NCI-H1436 treated with DMSO at 0.1 percent for 48 hours (cell line): ENCODE measurements around the gene DTNBP1.
"Not testable (repeated sequence)": the region's sequence is repeated elsewhere in the genome, so short reads cannot be mapped to it uniquely, and the experiment has no call there.

Experiments
- DNase-seq: peaks from one replicate; lab custom pipeline; 2025; lab: John Stamatoyannopoulos, UW

Gene DTNBP1

GRCh38 chr6:15556711-15557110 is 106.1 kb downstream of the DTNBP1 start:
- DNase-seq, result no peak

DNA sequence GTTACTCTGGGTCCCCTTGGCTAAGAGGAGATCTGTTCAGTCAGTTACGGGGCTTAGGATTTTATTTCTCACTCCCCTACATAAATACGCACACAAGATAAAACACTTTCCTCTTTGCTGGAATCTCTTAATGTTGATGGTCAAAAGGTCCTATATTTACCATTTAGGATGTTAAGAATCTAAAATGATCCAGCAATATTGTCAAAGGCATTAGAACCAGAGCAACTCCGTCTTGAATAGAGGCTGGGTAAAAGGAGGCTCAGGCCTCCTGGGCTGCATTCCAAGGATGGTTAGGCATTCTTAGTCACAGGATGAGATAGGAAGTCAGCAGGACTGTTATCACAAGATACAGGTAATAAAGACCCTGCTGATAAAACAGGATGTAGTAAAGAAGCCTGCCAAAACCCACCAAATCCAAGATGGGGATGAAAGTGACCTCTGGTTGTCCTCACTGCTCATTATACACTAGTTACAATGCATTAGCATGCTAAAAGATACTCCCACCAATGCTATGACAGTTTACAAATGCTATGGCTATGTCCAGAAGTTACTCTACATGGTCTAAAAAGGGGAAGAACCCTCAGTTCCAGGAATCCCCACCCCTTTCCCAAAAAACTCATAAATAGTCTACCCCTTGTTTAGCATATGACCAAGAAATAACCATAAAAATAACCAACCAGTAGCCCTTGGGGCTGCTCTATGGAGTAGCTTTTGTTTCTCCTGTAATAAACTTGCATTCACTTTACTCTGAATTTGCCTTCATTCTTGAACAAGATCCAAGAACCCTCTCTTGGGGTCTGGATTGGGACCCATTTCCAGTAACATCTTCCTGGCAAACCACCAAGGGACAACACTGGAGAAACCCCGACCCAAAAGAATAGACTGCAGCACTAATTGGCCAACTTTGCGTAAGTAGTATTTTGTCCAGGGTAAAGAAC is 107.5 kb downstream of the DTNBP1 start:
- no peak for DNase-seq

- DNase-seq, result no peak
These were observed 108.1 kb downstream of the DTNBP1 start for GRCh38 chr6:15554728-15555100.

GRCh38 chr6:15553736-15554294 is 109.0 kb downstream of the DTNBP1 start:
- no peak for DNase-seq

GRCh38 chr6:15553031-15553430 is 109.8 kb downstream of the DTNBP1 start:
- DNase-seq, result no peak

- no peak for DNase-seq
These were observed 111.0 kb downstream of the DTNBP1 start for GRCh38 chr6:15551798-15552197.

- DNase-seq, result no peak
These were observed 111.6 kb downstream of the DTNBP1 start for GRCh38 chr6:15551262-15551661.

- DNase-seq, result no peak
These were observed 112.2 kb downstream of the DTNBP1 start for GRCh38 chr6:15550546-15551123.

DNA sequence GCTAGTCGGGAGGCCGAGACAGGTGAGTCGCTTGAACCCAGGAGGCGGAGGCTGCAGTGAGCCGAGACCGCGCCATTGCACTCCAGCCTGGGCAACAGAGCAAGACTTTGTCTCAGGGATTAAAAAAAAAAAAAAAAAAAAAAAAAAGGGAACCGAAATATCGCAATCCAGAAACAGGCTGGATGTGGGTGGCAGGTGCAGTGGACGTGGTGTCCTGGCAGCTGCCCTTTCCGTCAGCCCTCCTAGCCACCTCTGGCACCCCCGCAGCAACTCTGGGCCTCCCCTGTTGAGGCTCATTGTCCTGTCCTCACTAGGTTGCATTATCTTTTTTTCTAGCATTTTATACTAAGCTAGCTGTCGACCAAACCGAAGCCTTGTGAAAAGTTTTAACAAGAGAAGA is 113.5 kb downstream of the DTNBP1 start:
- no peak for DNase-seq

DNA sequence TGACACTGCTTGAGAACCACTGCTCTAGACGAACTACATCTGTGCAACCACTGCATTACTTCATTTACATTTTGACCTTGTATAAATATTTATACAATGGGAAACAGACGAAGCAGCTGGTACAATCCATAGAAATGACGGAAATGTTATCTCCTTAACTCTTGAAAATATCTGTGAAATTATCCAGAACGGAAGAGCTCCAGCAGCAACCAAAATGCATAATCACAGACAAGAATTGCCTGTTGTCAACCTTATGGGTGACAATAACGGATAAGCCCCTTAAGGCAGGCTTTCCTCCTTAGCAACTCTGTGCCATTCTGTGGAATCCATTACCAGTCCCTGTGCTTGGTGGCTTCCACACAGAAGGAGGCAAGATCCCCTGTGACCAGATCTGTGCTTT is 115.4 kb downstream of the DTNBP1 start:
- no peak for DNase-seq

- no peak for DNase-seq
These were observed 116.2 kb downstream of the DTNBP1 start for GRCh38 chr6:15546591-15546990.

- no peak for DNase-seq
These were observed 118.4 kb downstream of the DTNBP1 start for GRCh38 chr6:15544321-15544900.

DNA sequence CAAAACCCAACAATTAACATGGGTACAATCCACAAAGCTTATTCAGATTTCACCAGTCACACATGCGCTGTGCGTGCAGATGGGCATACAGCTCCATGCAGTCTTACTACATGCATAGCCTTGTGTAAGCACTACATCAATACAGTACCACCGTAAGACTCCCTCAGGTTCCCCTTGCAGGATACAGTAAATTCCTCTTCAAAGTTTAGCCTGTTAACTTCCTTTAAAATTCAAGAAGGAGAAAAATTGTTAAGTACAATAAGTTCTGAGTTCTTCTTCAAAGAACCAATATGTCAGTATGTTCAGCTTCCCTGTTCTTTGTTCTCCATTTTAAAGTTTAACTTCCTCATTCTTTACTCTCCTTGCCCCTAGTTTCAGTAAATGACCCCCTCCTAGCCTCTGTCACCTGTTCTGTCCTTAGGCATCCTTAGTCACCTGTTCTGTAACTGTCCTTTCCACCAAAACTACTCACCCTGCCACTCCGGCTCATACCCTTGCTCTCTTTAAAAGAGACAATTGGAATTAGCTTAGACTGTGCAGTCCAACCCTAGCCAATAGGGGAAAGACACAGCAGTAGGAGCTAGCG is 119.4 kb downstream of the DTNBP1 start:
- DNase-seq, result not testable (repeated sequence)

DNA sequence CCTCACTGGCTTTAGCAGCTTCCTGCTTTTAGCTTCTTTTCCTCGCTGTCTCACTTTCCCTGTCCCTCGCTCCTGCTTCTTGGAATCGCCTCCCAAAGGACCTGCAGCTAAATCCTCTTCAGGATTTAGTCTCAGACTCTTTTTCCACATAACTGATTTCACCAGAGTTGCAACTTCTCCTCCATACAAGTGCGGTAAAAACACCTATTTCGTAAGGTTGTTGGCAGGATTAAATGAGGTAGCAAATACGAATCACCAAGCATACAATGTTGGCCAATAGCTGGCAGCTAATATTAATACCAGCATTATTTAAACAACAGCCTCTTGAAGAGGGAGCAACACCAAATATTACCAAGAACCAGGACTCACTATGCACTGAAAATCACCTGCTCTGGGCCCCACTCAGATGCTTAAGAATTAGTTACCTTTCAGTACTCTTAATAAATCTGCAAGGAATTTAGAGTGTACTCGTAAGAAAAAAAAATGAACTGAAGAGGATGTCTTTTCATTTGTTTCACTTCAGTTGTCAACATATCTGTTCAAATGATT is 123.0 kb downstream of the DTNBP1 start:
- DNase-seq, result no peak

DNA sequence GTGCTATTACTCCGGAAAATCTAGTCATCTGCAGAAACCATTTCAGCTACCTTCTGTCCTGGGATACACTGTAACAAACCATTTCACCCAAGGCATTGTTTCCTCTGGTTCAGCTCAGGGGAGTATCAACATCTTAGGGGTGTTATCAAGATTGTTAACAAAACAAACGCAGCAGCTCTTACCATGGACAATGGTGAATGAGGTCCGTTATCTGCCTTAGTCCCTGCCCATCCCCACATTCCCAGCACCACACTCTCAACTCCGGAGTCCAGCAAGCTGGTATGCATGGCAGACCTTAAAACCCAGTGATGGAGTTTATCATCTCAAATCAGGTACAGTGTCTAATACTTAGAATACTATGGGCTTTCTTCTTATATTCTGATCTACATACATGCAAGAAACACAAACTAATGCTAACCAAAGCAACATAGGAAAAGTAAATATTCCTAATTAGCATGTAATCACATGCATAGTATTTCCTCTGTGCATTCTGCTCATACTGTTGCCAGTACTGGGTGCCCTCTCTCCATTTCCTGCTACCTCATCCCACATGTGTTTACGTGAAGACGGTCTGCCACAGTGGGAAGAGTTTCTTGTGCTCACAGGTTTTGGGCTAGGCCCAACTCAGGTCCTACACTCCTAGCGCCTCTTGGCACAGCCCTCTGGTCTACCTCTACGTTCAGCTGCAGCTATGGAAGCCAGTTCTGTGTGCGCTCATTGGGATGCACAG is 123.9 kb downstream of the DTNBP1 start:
- DNase-seq, result no peak

- DNase-seq, result no peak
These were observed 124.7 kb downstream of the DTNBP1 start for GRCh38 chr6:15538106-15538505.

DNA sequence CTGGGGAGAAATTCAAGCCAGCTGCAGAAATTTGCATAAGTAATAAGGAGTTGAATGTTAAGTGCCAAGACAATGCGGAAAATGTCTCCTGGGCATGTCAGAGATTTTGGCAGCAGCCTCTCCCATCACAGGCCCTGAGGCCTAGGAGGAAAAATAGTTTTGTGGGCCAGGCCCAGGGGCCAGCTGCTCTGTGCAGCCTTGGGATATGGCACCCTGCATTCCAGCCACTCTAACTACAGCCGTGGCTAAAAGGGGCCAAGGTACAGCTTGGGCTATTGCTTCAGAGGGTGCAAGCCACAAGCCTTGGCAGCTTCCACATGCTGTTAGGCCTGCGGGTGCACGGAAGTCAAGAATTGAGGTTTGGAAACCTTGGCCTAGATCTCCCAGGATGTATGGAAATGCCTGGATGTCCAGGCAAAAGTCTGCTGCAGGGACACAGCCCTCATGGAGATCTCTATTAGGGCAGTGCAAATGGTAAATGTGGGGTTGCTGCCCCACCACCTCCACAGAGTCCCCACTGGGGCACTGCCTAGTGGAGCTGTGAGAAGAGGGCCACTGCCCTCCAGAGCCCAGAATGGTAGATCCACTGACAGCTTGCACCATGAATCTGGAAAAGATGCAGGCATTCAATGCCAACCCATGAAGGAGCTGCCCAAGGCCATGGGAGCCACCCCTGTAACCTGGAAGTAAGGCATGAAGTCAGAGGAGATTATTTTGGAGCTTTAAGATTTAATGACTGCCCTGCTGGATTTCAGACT is 126.5 kb downstream of the DTNBP1 start:
- DNase-seq, result no peak

DNA sequence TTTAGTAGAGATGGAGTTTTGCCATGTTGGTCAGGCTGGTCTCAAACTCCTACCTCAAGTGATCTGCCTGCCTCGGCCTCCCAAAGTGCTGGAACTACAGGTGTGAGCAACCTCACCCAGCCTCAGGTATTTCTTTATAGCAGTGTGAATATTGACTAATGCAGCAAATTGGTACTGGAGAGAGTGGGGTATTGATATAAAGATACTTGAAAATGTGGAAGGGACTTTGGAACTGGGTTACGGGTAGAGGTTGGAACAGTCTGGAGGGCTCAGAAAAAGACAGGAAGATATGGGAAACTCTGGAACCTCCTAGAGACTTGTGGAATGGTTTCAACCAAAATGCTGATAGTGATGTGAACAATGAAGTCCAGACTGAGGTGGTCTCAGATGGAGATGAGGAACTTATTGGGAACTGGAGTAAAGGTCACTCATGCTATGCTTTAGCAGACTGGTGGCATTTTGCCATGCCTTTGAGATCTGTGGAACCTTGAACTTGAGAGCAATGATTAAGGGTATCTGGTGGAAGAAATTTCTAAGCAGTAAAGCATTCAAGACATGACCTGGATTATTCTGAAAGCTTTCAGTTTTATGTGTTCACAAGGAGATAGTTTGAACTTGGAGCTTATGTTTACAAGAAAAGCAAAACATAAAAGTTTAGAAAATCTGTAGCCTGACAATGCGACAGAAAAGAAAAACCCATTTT is 127.2 kb downstream of the DTNBP1 start:
- no peak for DNase-seq

- DNase-seq, result no peak
These were observed 127.9 kb downstream of the DTNBP1 start for GRCh38 chr6:15534974-15535373.

- no peak for DNase-seq
These were observed 129.3 kb downstream of the DTNBP1 start for GRCh38 chr6:15533379-15534026.
